Endometrium (tissue), 2 donors: ENCODE results near the gene RFX2.

Experiments
- FAIRE-seq: peaks from 2 replicates; lab custom pipeline; 2012; peaks lifted over from hg19 to GRCh38; lab: Jason Lieb, UNC
- donor health status: control.
- donor health status: control.

The RFX2 gene

GRCh38 chr19:6059988-6060599, 50.2 kb downstream of the RFX2 start:
- no peak for FAIRE-seq

GRCh38 chr19:6059396-6059947, 50.8 kb downstream of the RFX2 start:
- no peak for FAIRE-seq

- FAIRE-seq, result no peak
These were observed 51.6 kb downstream of the RFX2 start for GRCh38 chr19:6058518-6059201.

DNA sequence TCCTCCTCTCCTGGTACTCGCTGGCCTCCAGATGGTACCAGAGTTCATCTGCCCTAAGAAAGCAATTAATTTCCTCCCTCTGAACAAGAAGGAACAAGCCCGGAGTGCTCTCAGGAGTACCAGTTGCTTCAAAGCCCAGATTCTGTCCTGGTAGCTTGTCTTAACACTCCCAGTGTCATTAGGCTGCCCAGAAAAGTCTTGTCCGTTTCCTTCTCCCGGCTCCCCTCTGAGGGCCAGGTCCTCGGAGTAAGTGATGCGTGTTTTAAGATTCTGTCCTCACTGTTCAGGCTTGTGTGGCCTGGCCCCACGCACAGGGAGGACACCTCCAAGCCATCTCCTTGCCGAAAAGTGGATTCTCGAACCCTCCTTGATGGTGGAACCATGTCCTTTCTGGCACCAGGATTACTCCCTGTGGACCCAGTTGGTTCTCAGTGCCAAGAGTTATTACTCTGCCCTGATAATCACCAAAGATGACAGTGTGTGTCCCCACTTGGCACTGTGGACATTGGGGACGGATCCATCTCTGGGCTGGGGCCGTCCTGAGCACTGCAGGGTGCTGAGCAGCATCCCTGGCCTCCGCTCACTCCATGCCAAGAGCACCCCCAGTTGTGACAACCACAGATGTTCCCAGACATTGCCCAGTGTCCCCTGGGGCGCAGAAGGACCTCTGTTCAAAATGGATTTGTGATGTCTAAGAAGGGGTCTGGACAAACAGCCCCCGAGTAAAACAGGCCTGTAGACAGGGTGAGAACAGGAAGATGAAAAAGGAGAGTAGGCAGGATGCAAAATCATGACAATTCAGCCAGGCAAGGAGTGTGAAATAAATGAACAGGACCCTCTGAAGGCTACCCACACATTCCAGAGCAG, 52.4 kb downstream of the RFX2 start:
- FAIRE-seq, result no peak

- FAIRE-seq, result no peak
These were observed 53.3 kb downstream of the RFX2 start for GRCh38 chr19:6056801-6057650.

GRCh38 chr19:6056282-6056741, 54.0 kb downstream of the RFX2 start:
- no peak for FAIRE-seq

GRCh38 chr19:6055013-6055795, 55.1 kb downstream of the RFX2 start:
- no peak for FAIRE-seq

DNA sequence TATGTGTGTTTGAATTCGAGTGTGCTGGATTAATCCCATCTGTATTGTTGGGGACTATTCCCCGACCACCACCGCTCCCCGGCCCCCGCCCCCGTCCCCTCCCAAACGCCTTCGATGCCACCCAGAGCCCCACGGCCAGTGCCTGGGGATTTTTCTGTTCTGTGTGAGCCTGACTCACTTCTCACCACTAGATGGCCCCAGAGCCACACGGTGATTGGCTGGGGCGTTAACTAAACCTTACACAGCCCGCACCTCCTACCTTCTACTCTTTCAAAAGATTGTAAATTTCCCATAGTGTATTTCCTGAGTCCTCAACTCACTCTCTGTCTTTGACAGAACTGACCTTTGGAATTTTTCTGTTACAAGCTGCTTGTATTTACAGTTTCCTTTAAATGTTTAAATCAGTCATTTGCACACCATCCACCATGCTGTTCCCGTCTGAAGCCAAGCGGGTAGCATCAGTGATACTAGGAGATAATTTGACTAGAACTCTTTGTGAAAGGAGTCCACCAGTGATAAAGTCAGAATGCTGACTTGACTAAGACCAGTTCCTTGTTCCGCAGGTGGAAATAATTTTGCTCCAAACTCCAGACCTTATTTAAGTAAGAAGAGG, 61.4 kb downstream of the RFX2 start:
- no peak for FAIRE-seq

DNA sequence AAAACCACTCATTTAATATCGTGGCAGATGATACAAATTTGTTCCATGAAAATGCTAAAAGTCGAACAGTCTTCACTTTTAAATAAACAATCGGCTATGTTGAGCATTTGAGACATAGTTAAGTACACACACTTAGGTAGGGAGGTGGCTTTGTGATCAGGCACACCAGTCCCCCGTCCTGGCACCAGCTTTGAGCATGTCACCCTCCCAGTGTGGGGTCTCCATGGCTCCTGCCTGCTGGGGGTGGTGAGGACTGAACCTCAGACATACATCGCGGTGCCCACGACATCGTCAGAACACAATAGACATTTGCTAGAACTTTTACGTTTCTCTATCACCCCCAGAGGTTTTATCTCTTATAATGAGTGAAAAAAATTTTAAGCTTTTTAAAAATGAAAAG, 62.0 kb downstream of the RFX2 start:
- no peak for FAIRE-seq

GRCh38 chr19:6047741-6048251, 62.5 kb downstream of the RFX2 start:
- no peak for FAIRE-seq

DNA sequence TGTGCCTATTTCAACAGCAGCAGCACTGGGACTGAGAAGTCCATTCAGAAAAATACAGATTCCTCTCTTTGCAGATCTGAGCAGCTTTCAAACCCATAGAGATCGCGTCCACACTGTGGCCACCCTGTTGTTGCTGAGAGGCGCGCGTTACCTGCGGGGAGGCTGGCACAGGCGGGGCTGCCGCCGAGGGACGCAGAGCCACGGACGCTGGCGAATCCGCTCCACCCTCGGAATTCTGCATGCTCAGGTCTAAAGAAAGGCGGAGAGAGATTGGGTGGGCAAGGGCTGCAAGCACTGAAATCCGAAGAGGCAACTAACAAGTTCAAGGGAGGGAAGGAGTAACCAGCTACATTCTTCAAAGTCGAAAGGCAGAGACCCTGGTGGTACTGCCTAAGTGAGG, 63.0 kb downstream of the RFX2 start:
- FAIRE-seq, result no peak

DNA sequence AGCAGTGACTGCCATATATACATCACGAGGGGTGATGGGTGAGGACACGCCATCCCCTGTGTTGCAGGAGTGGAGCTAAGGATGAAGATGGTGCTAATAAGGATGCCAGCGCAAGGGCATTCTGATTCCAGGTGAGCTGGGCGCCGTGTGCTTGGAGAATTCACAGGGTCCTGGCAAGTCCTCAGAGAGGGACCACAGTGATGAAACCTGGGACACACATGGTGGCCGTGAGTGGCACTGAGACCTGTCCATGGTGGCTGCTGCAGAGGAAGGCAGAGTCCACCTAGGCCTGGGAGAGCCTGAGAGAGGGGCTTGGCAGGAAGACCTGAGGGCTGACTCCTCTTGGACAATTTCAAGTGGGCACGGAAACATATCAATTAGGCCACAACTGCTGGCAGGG, 65.2 kb downstream of the RFX2 start:
- no peak for FAIRE-seq

DNA sequence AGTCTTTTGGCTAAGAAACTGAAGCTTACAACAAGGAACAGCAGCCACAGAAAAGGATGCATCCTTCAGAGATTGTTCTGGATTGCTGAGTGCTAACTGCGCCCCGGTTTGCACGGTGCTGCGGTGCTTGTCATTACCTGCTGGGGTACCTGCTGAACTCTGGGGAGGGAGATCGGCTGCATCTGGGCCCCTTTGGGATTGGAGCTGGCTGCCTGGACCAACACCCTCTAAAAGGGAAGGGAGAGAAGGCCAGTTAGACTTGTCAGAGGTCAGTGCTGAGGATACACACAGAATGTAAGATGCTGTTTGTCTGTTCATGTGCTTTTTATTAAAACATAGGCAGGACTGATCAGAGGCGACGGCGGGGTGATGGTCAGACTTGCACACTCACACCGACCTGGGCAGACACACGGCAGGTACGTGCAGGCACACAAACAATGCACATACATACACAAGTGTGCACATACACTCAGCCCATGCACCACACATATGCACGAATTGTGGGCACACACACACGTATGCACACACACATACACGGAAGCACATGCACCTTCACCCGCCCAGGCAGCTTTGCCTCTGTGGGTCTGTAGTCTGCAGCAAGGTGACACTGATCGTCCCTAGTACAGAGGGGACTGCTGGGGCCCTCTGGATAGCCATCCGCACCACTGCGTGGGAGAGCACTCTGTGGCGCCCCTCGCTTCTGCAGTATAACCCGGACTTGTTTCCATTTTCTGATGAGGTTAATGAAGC, 66.1 kb downstream of the RFX2 start:
- no peak for FAIRE-seq

DNA sequence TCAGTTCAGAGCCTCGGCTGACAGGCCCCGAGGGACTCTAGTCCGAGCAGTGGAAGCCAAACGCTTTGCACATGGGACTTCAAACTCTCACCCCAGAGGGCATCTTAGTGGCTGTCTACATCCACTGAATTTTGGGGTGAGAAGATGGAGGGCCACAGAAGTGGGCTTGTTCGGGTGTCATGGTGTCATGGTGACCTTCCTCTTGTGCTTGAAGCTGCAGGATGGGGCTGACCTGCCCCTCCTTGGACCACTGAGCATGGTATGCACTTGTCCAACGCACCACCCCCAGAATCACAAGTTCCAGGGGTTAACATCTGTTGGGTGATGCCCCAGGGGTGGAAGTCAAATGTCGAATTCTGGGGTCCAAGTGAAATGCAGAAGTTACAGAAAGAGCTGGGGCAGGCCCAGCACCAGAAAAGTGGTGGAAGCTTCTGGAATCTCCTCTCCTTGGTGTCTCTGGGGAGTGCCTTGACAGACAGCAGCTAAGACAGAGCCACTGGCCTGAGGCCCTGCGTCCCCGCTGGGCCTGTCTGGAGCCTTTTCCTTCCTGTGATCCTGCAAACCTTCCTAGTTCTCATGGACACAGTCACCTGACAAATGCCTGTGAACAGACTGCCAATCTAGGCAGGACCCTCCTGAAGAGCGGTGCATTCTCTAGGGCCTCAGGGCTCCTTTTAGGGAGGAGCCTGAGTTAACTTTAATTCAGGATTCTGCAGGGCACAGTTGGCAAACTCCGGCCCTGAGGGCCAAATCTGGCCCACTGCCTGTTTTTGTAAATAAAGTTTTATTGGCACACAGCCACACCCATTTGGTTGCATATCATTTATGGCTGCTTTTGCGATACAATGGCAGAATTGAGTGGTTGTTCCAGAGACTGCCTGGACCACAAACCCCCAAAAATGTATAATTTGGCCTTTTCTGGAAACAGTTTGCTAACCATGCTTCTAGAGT, 67.2 kb downstream of the RFX2 start:
- FAIRE-seq, result no peak

DNA sequence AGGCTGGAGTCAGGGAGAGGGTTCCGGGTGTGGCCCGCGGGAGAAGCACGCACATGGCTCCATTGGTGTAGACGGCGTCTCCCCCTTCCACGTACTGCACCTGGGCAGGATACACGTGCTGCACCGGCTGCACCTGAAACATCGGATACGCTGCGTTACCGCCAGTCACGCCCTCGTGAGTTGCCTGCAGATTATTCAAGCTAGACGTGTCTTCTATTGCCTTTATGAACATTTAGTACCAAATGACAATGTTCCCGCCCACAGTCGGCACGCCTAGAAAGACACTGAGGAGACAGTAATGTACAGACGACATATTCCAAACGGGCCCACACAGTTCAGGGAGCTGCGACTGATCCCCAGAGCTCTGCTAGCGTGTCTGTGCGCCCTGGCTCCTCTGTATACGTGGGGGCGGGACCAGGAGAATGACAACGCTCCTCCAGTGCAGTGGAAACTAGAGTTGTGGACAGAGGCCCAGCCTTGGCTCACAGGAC, 68.3 kb downstream of the RFX2 start:
- no peak for FAIRE-seq

- no peak for FAIRE-seq
These were observed 69.2 kb downstream of the RFX2 start for GRCh38 chr19:6041071-6041470.

DNA sequence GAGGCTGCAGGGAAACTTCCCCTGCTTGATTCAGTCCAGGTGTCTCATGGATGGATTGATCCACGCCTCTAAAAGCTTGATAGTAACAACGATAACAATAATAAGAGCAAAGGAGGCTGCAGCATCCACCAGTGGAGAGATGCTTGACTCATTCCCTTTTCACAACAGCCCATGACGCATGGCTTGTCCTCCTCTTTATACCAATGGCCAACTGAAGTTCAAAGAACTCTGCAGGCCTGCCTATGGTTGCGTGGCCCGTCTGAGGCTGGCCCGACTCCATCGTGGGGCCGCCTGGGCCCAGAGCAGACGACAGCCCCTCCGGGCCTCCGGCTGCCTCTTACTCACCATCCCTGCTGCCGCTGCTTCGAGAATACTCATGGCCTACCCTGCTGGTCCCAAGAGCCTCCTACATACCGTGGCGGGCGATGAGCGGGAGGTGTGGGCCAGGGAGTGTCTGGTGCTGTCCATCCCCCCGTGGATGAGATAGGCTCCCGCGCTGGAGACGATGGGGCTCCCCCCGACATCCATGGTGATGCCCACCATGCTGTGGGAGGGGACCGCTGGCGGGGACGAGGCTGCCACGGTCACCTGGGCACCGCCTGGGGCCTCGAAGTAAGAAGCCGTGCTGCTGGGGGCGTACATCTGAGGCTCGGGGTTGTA, 70.6 kb downstream of the RFX2 start:
- no peak for FAIRE-seq
